Measurements from ENCODE around the gene CRABP2. TPM values are rescaled to one million over a fixed set of nuclear protein-coding genes. Genes with fewer than 3 reads are reported as not detected.

CRABP2 gene
- total and polyA plus RNA-seq, 2 of the 13 experiments (the other 11 are each of a cell fraction or from before 2014, with no cell fraction given), result 0.40 to 0.60 TPM

- TF ChIP-seq SNAPC4 (CRISPR knock-in tag; IDR thresholded peaks at IDR 0.05) (0 out of 2 replicates have a peak, but pooled peaks have one; percentile 24), YEATS2 (CRISPR knock-in tag; IDR thresholded peaks at IDR 0.05; ENCODE audit: borderline replicate concordance) (no peak), HCFC1 (IDR thresholded peaks at IDR 0.05; ENCODE audit: low read depth, low read length) (no peak), ZNF501 (CRISPR knock-in tag; IDR thresholded peaks at IDR 0.05) (0 out of 2 replicates have a peak, but pooled peaks have one; percentile 43), ZNF407 (CRISPR knock-in tag; IDR thresholded peaks at IDR 0.05; ENCODE audit: not compliant biosample characterization) (no peak), PCBP1 (IDR thresholded peaks at IDR 0.05; ENCODE audit: borderline replicate concordance, low read depth, low read length) (no peak; the same call in 1 of the 2 replicates), FOXJ3 (CRISPR knock-in tag; IDR thresholded peaks at IDR 0.05; ENCODE audit: borderline replicate concordance) (no peak), RNF219 (CRISPR knock-in tag; IDR thresholded peaks at IDR 0.05) (no peak), GRHL1 (CRISPR knock-in tag; conservative IDR thresholded peaks at IDR 0.05) (no peak), ONECUT2 (CRISPR knock-in tag; IDR thresholded peaks at IDR 0.05) (no peak)
These were observed 45.2 kb downstream of the CRABP2 start (continued) for GRCh38 chr1:156659988-156660751.
